Measurements from ENCODE around the gene CRTAC1.

CRTAC1 gene

DNA sequence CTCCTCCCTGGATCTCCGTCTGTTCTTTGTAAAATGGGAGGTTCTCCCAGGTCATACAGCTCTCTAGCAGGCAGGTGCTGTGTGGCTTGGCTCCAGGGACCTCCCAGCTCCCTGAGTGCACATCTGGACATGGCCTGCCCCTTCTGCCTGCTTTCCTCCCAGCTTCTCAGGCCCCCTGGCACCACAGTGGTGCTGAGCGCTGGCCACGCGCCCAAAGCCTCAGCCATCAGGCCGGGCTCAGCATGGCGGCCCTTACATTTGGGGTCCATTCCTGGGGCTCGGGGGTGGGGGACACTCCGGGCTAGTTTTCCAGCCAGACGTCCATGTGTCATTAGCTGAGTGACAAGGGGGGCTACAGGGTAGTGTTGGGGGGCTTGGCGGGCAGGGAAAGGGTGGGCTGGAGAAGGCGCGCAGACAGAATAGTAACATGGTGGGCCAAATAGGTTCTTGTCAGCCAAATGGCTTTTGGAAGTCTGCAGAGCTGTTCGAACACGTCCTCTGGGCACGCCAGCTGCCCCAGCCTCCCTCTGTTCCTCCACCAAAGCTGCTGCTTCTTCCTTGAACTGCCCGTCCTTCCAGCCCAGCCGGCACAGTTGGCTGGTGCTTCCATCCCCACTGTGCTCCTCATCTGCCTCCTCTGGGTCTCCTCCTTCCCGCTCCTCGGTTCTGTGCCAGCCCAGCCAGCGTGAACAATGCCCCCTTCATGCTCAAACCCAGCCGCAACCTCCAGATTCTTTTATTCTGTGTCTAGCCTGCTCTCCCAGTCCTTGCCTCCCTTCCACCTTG, 114.9 kb downstream of the CRTAC1 start:
- H3K4me3 ChIP-seq (ENCODE audit: low read depth, low read length) = no peak overlapping the region
- no peak for DNase-seq
- H3K4me1 ChIP-seq = 0 out of 2 replicates have a peak, but pooled peaks cover 2% of the 10 kb centered on the region
- H3K27me3 ChIP-seq = no peaks in the 10 kb centered on the region
- TF ChIP-seq, protein P1, sequence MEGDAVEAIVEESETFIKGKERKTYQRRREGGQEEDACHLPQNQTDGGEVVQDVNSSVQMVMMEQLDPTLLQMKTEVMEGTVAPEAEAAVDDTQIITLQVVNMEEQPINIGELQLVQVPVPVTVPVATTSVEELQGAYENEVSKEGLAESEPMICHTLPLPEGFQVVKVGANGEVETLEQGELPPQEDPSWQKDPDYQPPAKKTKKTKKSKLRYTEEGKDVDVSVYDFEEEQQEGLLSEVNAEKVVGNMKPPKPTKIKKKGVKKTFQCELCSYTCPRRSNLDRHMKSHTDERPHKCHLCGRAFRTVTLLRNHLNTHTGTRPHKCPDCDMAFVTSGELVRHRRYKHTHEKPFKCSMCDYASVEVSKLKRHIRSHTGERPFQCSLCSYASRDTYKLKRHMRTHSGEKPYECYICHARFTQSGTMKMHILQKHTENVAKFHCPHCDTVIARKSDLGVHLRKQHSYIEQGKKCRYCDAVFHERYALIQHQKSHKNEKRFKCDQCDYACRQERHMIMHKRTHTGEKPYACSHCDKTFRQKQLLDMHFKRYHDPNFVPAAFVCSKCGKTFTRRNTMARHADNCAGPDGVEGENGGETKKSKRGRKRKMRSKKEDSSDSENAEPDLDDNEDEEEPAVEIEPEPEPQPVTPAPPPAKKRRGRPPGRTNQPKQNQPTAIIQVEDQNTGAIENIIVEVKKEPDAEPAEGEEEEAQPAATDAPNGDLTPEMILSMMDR (IDR thresholded peaks at IDR 0.05; ENCODE audit: low read depth, low read length) = no peak
- H3K9me3 ChIP-seq = no peaks in the 10 kb centered on the region
- no peaks in the 10 kb centered on the region for H3K36me3 ChIP-seq

DNA sequence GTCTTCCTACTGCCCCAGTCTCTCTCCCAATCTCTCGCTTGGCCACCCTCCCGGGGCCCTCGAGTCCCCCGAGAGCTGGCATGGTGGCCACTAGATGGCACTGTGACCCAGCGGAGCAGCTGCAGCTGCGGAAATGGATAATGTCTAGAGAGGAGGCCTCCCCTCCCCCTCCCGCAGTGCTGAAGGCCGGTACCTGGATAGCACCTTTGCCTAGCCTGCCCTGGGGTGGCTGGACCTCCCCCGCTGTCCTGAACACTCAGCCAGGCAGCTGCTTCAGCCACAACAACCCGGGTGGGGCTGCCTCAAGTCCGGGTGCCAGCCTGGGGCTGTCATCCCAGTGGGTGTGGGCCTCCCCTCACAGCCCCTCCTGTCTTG, 115.6 kb downstream of the CRTAC1 start:
- Histone ChIP-seq H3K4me3 (ENCODE audit: low read depth, low read length) (no peak overlapping the region), H3K27me3 (no peaks in the 10 kb centered on the region), H3K36me3 (no peaks in the 10 kb centered on the region), H3K9me3 (no peaks in the 10 kb centered on the region), H3K4me1 (0 out of 2 replicates have a peak, but pooled peaks cover 2% of the 10 kb centered on the region)
- TF ChIP-seq, protein P1 (IDR thresholded peaks at IDR 0.05; ENCODE audit: low read depth, low read length) = peak; percentile 88
- DNase-seq = peak; percentile 82

DNA sequence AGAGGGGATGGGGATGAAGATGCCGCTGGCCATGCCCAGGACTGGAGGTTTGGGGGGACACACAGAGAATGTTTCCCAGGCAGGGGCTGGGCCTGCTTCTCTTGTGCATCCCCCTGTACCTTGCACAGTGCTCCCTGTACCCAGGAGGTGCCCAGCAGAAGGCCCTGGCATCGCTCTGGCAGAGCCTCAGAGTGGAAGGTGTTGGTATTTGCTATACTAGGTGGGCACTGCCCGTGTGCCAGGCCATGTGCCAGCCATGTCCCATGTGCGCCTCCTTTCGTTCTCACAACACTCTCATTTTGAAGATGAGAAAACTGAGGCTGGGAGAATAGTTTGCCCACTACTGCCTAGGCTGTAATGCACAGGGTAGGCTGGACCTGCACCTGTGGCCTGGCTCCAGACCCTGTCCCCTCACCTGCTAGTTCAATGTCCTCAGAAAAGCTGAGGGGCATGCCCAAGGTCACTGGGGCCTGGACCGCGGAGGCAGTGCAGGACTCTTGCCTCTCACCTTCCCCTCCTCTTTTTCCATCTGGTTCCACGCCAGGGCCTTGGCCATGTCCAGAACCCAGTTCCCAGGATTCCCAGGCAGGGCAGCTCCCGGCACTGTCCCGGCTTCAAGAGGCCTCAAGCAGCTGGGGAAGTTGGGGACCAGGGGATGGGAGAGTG, 116.1 kb downstream of the CRTAC1 start:
- DNase-seq = no peak

DNA sequence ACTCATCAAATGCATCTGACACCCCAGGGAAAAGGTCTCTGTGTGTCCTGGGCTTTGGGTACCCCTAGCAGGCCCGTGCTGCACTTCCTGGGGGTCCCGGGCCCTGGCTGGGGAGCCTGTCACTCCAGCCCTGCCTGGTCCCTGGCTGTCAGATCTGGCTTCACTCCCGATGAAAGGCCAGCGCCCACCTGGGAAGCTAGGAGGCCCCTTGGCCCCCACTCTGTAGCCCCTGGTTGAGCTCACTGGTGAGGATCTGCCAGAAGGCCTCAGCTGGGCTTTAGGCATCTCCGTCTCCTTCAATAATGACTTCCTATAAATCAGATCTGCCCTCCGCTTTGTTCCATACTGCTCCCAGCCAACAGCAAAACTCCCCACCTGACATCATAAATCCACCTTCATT, 116.8 kb downstream of the CRTAC1 start:
- Histone ChIP-seq H3K27me3 (no peaks in the 10 kb centered on the region), H3K4me1 (0 out of 2 replicates have a peak, but pooled peaks cover 2% of the 10 kb centered on the region), H3K36me3 (no peaks in the 10 kb centered on the region), H3K9me3 (no peaks in the 10 kb centered on the region), H3K4me3 (ENCODE audit: low read depth, low read length) (no peak overlapping the region)
- DNase-seq = no peak
- TF ChIP-seq, protein P1 (IDR thresholded peaks at IDR 0.05; ENCODE audit: low read depth, low read length) = no peak

More for the DNA sequence above, 116.1 kb downstream of the CRTAC1 start:
- TF ChIP-seq, protein P1 (IDR thresholded peaks at IDR 0.05; ENCODE audit: low read depth, low read length) = no peak
- H3K9me3 ChIP-seq = no peaks in the 10 kb centered on the region
- no peaks in the 10 kb centered on the region for H3K27me3 ChIP-seq
- H3K4me3 ChIP-seq (ENCODE audit: low read depth, low read length) = no peak overlapping the region
- 0 out of 2 replicates have a peak, but pooled peaks cover 2% of the 10 kb centered on the region for H3K4me1 ChIP-seq
- no peaks in the 10 kb centered on the region for H3K36me3 ChIP-seq

DNA sequence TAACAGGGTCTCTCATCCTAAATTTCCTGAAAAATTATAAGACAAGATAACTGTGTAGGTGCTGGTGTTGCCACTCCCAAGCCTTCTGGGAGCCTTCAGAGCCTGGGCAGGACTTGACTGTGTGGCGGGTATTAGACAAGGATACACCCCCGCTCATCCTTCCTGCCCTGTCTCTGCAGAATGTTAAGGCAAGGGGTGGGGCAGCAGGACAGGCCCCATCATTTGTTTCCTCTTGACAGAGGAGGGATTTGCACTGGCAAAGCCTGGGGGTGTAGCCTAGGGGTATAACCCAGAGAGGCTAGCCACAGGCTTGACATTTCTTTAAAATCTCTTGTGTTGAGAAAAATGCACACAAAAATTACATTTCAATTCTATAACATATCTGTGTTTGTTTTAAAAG, 117.2 kb downstream of the CRTAC1 start:
- no peak overlapping the region for H3K4me3 ChIP-seq (ENCODE audit: low read depth, low read length)
- H3K4me1 ChIP-seq = 0 out of 2 replicates have a peak, but pooled peaks cover 2% of the 10 kb centered on the region
- H3K27me3 ChIP-seq = no peaks in the 10 kb centered on the region

More for the DNA sequence above, 117.2 kb downstream of the CRTAC1 start:
- H3K9me3 ChIP-seq = no peaks in the 10 kb centered on the region
- H3K36me3 ChIP-seq = no peaks in the 10 kb centered on the region
- no peak for DNase-seq
- TF ChIP-seq, protein P1 (IDR thresholded peaks at IDR 0.05; ENCODE audit: low read depth, low read length) = no peak

Data from BE2C (cell line).